ENCODE results near the gene SAMMSON.

GRCh38 chr3:70072754-70073153 is 73.2 kb downstream of the SAMMSON start:
- TF ChIP-seq CTCF (IDR thresholded peaks at IDR 0.05) (no peak), POLR2A (IDR thresholded peaks at IDR 0.05) (no peak)

Data from breast epithelium (tissue), 3 donors.